Parathyroid adenoma (tissue), 2 donors: ENCODE data around the gene ANO6.
"Not testable (repeated sequence)": the region's sequence is repeated elsewhere in the genome, so short reads cannot be mapped to it uniquely, and the experiment has no call there.

ENCODE experiments used
- H2AFZ ChIP-seq: fragments of 300-600 bp; sonication (generic); one replicate; pipeline ENCODE4 v1.7.0; 2017; ENCODE audit warnings: antibody characterized with exemption, mild to moderate bottlenecking
- H3K27ac ChIP-seq: fragments of 300-600 bp; sonication (generic); one replicate; pipeline ENCODE4 v1.7.0; 2017
- H3K27me3 ChIP-seq: fragments of 300-600 bp; sonication (generic); one replicate; pipeline ENCODE4 v1.7.0; 2017; ENCODE audit warnings: low read length; ENCODE audit not compliant: control insufficient read depth, insufficient read depth
- H3K36me3 ChIP-seq: fragments of 300-600 bp; sonication (generic); one replicate; pipeline ENCODE4 v1.7.0; 2017; ENCODE audit warnings: low read length; ENCODE audit not compliant: control insufficient read depth, insufficient read depth
- H3K4me1 ChIP-seq: fragments of 300-600 bp; sonication (generic); one replicate; pipeline ENCODE4 v1.7.0; 2017; ENCODE audit warnings: control low read depth
- H3K4me2 ChIP-seq: fragments of 300-600 bp; sonication (generic); one replicate; pipeline ENCODE4 v1.7.0; 2017; ENCODE audit warnings: low read length
- H3K4me3 ChIP-seq: fragments of 300-600 bp; sonication (generic); one replicate; pipeline ENCODE4 v1.7.0; 2017; ENCODE audit warnings: low read depth, low read length
- H3K79me2 ChIP-seq: fragments of 300-600 bp; sonication (generic); one replicate; pipeline ENCODE4 v1.7.0; 2017; ENCODE audit warnings: control low read depth
- H3K9ac ChIP-seq: fragments of 300-600 bp; sonication (generic); one replicate; pipeline ENCODE4 v1.7.0; 2017; ENCODE audit warnings: mild to moderate bottlenecking
- H3K9me3 ChIP-seq: fragments of 300-600 bp; sonication (generic); one replicate; pipeline ENCODE4 v1.7.0; 2017; ENCODE audit warnings: low read length; ENCODE audit not compliant: control insufficient read depth
- TF ChIP-seq, protein P1 (sequence below): fragments of 300-600 bp; sonication (generic); IDR thresholded peaks from one replicate; pipeline ENCODE4 v1.7.0; 2017; ENCODE audit warnings: antibody characterized with exemption, mild to moderate bottlenecking
- donor health status: primary hyperparathyroidism.

ANO6 gene

DNA sequence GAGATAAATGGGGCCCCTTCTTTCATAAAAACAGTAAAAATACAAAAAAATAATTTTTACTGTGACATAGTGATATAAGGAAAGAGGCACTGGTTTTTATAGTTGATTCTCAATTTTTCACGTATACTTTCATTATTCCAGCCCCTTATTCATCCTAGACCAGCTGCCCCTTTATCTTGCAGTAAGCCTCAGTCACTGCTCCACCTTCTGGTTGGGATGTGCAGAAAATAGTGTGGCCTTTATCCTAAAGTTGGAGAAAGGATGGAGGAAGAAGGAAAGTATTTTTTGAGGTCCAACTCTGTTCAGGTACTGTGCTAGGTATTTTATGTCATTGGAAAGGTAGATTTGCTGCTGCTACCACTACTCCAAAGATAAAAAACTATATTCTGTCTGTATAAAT, 172.7 kb downstream of the ANO6 start:
- Histone ChIP-seq H3K27me3 (no peaks in the 10 kb centered on the region), H3K9ac (no peak overlapping the region), H3K4me1 (no peaks in the 10 kb centered on the region), H3K4me2 (no peak overlapping the region), H3K9me3 (no peaks in the 10 kb centered on the region), H3K4me3 (no peak overlapping the region), H3K27ac (no peak overlapping the region), H3K79me2 (no peaks in the 10 kb centered on the region), H3K36me3 (no peaks in the 10 kb centered on the region), H2AFZ (no peak overlapping the region)
- TF ChIP-seq, protein P1, sequence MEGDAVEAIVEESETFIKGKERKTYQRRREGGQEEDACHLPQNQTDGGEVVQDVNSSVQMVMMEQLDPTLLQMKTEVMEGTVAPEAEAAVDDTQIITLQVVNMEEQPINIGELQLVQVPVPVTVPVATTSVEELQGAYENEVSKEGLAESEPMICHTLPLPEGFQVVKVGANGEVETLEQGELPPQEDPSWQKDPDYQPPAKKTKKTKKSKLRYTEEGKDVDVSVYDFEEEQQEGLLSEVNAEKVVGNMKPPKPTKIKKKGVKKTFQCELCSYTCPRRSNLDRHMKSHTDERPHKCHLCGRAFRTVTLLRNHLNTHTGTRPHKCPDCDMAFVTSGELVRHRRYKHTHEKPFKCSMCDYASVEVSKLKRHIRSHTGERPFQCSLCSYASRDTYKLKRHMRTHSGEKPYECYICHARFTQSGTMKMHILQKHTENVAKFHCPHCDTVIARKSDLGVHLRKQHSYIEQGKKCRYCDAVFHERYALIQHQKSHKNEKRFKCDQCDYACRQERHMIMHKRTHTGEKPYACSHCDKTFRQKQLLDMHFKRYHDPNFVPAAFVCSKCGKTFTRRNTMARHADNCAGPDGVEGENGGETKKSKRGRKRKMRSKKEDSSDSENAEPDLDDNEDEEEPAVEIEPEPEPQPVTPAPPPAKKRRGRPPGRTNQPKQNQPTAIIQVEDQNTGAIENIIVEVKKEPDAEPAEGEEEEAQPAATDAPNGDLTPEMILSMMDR: peak; percentile 68

DNA sequence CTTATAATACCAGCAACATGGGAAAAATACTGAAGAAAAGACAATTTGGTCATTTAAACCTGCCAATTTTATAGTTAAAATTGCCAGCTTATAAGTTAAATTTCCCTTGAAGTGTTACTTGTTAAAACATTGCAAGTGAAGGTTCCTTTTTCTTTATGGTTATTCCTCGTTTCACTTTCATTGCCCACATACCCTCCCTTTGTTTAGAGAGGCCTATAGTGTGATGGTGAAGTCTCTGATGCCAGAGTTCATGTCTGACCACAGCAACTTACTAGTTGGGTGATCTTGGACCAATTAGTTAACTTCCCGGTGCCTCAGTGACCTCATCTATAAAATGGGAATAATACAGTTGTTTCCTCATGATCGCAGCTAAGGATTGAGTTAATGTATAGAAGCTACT, 173.5 kb downstream of the ANO6 start:
- no peak overlapping the region for H3K4me2 ChIP-seq
- H3K9ac ChIP-seq: no peak overlapping the region
- TF ChIP-seq, protein P1: no peak
- no peaks in the 10 kb centered on the region for H3K9me3 ChIP-seq
- H3K4me1 ChIP-seq: no peaks in the 10 kb centered on the region
- no peaks in the 10 kb centered on the region for H3K79me2 ChIP-seq
- H3K27ac ChIP-seq: no peak overlapping the region
- no peak overlapping the region for H2AFZ ChIP-seq
- no peaks in the 10 kb centered on the region for H3K36me3 ChIP-seq
- no peaks in the 10 kb centered on the region for H3K27me3 ChIP-seq
- H3K4me3 ChIP-seq: no peak overlapping the region

- not testable (repeated sequence) for H3K36me3 ChIP-seq, H3K4me3 ChIP-seq, H3K9ac ChIP-seq, H3K4me1 ChIP-seq, H3K9me3 ChIP-seq, H3K27me3 ChIP-seq, H3K4me2 ChIP-seq, H3K27ac ChIP-seq, H2AFZ ChIP-seq, H3K79me2 ChIP-seq
These were observed 181.6 kb downstream of the ANO6 start for GRCh38 chr12:45397499-45397898.

GRCh38 chr12:45398552-45398951, 182.7 kb downstream of the ANO6 start:
- Histone ChIP-seq H3K9me3 (no peaks in the 10 kb centered on the region), H3K27me3 (no peaks in the 10 kb centered on the region), H2AFZ (no peak overlapping the region), H3K4me3 (no peak overlapping the region), H3K36me3 (no peaks in the 10 kb centered on the region), H3K27ac (no peak overlapping the region), H3K4me2 (no peak overlapping the region), H3K4me1 (no peaks in the 10 kb centered on the region), H3K9ac (no peak overlapping the region), H3K79me2 (no peaks in the 10 kb centered on the region)
- TF ChIP-seq, protein P1: no peak

GRCh38 chr12:45400991-45401390, 185.1 kb downstream of the ANO6 start:
- Histone ChIP-seq H2AFZ (no peak overlapping the region), H3K9me3 (no peaks in the 10 kb centered on the region), H3K79me2 (no peaks in the 10 kb centered on the region), H3K4me2 (no peak overlapping the region), H3K4me3 (no peak overlapping the region), H3K4me1 (peaks cover 4% of the 10 kb centered on the region), H3K27me3 (no peaks in the 10 kb centered on the region), H3K9ac (no peak overlapping the region), H3K27ac (no peak overlapping the region), H3K36me3 (no peaks in the 10 kb centered on the region)
- TF ChIP-seq, protein P1: no peak
